GM18498 (cell line): Measurements from ENCODE around the gene IL1RAPL2.

Experiments
- ATAC-seq: cut with Tn5 transposase; IDR thresholded peaks from one replicate; pipeline ENCODE4 v1.9.1; 2021; ENCODE audit warnings: mild to moderate bottlenecking, moderate library complexity; ENCODE audit not compliant: unreplicated experiment

IL1RAPL2 gene

GRCh38 chrX:105349476-105349875, 783.5 kb downstream of the IL1RAPL2 start:
- no peak for ATAC-seq

DNA sequence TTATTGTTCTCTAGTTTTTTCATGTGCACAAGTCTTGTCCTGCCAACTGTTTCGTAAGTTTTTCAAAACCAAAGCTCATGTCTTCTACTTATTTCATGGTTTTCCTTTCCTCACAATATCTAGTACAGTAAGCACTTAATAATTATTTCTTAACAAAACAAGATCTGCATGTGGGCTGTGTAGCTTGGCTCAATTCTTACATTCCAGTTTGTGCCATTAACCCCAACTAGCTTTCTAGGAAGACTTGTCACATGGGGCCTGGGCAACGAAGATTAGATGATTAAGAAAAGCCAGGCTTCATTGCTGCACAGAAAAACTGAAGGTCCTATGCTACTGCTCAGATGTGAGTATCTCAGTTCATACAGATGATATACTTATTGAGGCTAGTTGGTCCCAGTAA, 809.8 kb downstream of the IL1RAPL2 start:
- ATAC-seq: no peak

- ATAC-seq: no peak
Measured at GRCh38 chrX:105424729-105425128, 858.7 kb downstream of the IL1RAPL2 start.

DNA sequence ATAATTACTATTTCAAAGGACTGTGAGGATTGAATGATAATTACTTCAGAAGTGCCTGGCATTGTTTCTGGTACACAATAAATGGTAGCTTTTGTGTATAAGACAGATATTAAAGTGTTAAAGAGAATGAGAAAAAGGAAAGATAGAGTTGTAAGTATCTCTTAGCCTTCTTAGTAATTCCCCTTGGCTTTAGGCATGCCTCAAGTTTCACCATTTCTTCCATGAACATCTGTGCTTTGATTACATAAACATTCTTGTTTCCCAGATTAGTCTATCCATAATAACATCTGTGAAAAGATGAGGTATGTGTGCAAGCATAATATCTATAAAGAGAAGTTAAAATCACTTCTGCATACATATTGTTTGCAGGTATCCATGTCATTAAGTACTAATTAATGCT, 885.4 kb downstream of the IL1RAPL2 start:
- no peak for ATAC-seq

DNA sequence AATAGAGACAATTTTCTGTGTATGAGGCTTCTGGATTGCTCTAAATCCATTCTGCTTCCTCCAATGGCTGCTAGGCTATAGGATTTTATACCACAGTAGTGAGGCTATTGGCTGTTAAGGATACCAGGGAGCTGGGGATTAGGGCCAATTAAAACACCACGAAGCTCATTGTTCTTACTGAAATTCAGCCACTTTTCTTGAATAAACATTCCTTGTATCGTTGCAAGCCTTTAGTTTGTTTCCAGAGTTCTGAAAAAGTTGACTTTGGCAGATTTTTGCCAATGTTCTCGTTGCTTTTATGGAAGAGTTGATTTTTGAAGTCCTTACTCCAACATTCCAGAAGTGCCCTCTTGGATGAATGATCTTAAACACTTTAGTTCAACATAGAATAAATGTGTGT, 892.8 kb downstream of the IL1RAPL2 start:
- ATAC-seq: no peak

GRCh38 chrX:105460376-105460775, 894.4 kb downstream of the IL1RAPL2 start:
- ATAC-seq: no peak

DNA sequence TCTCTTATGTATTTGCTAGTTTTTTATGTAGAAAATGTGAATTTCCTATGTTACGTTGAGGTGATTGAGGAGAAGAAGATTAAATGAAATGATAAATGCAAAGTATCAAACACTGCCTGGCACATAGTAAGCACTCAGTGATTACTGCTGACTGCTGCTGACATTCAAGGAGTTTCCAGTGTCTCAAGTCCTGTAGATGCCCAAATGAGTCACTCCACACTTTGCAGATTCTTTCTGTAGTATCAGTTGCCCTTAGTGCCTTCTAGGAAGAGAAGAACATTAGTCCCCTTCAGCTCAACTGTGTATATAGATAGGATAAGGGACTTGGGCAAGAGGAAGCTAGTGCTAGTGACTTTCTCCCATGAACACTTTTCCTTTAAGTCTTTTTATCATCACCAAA, 895.0 kb downstream of the IL1RAPL2 start:
- no peak for ATAC-seq

DNA sequence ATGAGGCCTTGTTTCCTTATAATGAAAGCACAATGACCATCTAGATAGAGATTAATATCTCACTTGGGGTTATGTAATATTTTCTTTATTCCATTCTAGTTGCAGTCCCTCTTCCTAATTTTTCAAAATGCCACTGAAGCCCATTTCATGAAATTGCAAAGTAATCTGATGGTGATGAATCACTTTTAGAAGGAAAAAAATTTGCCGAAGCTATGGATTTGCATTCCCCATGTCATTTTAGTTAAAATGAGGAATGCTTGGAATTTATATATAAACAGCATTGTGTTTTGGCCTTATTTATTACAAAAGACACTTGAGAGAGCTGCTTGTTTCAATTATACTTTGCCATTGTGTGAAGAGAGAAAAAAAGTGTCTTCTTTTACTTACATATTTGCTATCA, 896.2 kb downstream of the IL1RAPL2 start:
- no peak for ATAC-seq

DNA sequence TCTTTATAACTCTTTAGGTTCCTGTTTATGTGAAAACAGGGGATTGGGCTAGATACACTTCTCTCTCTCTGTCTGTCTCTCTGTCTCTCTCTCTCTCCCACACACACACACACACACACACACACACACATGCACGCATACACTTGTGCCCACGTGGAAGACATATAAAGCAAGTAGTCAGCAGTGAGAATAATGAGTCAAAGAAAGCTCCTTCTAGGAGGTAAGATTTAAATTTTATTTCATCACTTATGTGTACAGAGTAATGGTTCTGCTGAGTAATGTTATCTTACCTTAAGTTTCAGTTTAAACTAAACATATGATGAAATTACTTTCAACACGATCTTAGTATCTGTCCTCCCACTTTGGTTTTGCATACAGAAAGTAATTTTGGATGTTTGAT, 897.5 kb downstream of the IL1RAPL2 start:
- no peak for ATAC-seq

- no peak for ATAC-seq
Measured at GRCh38 chrX:105464618-105465017, 898.6 kb downstream of the IL1RAPL2 start.

GRCh38 chrX:105468741-105469140, 902.7 kb downstream of the IL1RAPL2 start:
- ATAC-seq: no peak

DNA sequence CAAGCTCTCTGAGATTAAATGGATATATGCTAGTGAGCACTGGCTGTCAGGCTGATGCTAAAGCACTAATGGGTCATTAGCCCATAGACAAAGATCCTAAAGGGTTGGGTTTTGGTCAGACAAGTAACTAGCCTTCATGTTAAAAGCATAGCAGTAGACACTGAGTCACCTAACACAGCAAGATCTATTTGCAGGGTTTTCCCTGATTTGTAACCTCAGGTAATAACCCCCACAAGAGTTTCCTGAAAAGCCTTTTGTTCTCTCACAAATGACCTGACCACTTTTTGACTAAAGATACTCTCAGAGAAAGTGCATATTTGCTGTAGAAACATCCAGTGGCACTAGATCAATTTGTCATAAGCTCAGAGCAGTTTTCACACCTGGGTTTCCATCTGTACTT, 905.6 kb downstream of the IL1RAPL2 start:
- ATAC-seq: no peak

DNA sequence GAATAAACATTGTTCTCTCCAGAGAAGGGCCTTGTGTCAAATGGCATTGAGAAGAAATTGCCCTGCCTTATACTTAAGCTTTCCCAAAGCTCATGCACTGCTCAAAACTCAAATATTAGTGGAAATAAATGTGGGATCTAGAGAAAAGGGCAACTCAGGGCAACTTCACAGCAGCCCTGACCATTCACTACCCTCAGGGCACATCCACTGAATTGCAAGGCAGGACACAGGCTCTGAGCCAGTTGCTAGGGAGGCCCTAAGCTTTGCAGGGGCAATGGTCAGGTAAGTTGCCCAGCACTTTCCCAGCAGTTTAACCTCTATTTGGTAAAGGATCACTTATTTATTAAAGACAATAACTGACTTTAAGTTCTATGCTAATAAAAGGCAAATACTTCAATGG, 909.8 kb downstream of the IL1RAPL2 start:
- no peak for ATAC-seq

- no peak for ATAC-seq
Measured at GRCh38 chrX:105477351-105477750, 911.4 kb downstream of the IL1RAPL2 start.

- no peak for ATAC-seq
Measured at GRCh38 chrX:105480646-105481310, 914.8 kb downstream of the IL1RAPL2 start.

- no peak for ATAC-seq
Measured at GRCh38 chrX:105483011-105483410, 917.0 kb downstream of the IL1RAPL2 start.

GRCh38 chrX:105488716-105489115, 922.7 kb downstream of the IL1RAPL2 start:
- no peak for ATAC-seq

DNA sequence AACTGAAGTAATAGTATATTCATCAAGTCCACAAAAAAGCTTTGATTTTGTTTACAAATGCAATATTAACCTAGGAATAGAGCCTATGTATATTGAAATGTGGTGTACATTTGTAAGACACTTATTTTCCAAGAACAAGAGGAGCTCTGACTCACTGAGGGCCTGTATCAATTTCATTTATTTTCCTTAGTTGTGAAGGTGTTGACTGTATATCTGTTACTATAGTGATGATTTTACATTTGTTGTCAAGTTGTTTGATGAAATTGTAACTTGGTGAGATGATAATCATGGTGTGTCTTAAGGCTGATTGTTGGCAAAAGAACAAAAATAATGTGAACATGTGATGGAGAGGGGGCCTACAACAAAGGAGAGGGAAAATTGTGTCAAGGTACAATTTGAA, 929.4 kb downstream of the IL1RAPL2 start:
- ATAC-seq: no peak

DNA sequence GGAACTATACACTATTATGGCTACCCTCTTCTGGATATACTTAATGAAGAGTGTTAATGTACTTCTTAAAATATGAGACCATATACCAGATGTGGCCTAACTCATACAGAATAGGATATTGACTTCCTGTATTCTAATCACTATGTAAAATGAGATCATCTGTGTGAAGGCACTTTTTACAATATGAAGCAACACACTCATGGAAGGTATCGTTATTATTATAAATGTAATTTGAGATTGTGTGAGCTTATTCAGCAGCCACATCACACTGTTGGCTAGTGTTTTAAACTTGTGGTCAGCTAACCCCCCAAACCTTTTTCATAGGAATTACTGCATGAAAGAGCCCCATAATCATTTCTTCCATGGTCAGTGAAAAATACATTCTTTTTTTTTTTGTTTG, 936.3 kb downstream of the IL1RAPL2 start:
- ATAC-seq: no peak

DNA sequence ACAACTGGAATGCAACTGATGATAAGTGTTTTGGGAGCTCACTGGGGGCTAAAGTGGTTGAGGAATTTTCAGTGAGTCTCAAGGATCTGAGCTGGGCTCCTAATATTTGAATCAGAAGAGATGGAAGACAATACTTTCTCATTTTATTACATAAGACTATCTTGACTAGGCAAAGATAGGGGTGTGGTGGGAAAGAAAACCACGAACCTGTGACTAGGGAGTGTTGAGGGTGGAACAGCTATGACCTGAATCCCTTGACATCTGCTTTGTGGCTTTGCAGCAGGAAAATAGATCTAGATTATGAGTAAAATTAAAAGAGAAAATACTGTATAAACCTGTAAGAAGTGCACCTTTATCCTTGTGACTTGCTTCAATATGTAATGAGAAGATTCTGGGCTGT, 949.6 kb downstream of the IL1RAPL2 start:
- ATAC-seq: no peak

GRCh38 chrX:105526431-105526830, 960.4 kb downstream of the IL1RAPL2 start:
- no peak for ATAC-seq

DNA sequence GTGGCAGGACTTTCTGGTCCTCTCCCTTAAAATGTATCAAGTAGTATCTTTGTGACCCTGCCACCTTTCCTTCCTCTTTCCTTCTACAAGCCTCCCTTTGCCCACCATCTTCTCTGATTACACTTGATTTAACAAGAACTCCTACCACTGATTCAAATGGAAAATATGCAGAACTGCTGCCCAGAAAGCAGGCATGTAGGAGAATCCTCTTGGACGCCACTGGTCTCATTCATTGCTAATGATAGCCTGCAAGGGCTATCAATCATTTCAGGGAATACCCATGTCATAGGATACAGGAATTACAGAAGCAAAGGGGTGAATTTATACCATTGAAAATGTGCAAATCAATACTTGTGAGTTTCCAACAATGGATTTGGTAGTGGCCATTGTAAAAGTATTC, 961.8 kb downstream of the IL1RAPL2 start:
- ATAC-seq: no peak

DNA sequence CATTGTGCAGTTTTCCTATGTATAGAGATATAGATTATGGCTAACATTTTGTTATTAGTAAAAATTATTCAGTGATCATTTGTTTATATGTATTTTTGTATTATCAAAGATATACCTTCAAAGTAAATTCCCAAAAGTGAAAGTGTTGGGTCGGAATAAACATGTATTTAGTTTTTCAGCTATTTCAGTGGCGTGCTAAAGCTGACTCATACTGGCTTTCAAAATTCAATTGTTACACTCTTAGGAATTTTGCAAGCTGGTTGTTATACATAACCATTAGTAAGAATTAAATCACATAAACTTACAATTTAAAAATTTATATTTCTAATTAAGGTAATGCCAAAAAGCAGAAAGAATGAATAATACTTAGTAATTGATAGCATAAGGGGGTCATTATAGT, 968.0 kb downstream of the IL1RAPL2 start:
- no peak for ATAC-seq
